ENCODE results near the gene ATL3.
A peak's percentile ranks its signal among the peaks of the same experiment; 100 is the strongest.
"Not testable (repeated sequence)": the region's sequence is repeated elsewhere in the genome, so short reads cannot be mapped to it uniquely, and the experiment has no call there.

The ATL3 gene

GRCh38 chr11:63682066-63683021 lies 11.2 kb upstream of the ATL3 start:
- no peak for DNase-seq (ENCODE audit: low read depth in 2 of 3, low spot score in 2 of 3)

GRCh38 chr11:63681321-63682065 lies 10.3 kb upstream of the ATL3 start, which contains the start of gene RTN3:
RTN3 (plus strand) TSS chr11:63681500; CDS start chr11:63681637, 137 bp downstream.
- DNase-seq (ENCODE audit: low read depth in 2 of 3, low spot score in 2 of 3): peak; percentile 92 to 99 (median 94)

- no peak for DNase-seq (ENCODE audit: low read depth in 2 of 3, low spot score in 2 of 3)
These were observed 9.7 kb upstream of the ATL3 start for GRCh38 chr11:63680834-63681320.

GRCh38 chr11:63673579-63673978 lies 2.4 kb upstream of the ATL3 start:
- DNase-seq (ENCODE audit: low read depth in 2 of 3, low spot score in 2 of 3): no peak

- no peak for DNase-seq (ENCODE audit: low read depth in 2 of 3, low spot score in 2 of 3)
These were observed 1.9 kb upstream of the ATL3 start for GRCh38 chr11:63672936-63673539.

- DNase-seq (ENCODE audit: low read depth in 2 of 3, low spot score in 2 of 3): no peak
These were observed 934 bp upstream of the ATL3 start for GRCh38 chr11:63672156-63672463.

GRCh38 chr11:63670433-63671321 lies 499 bp downstream of the ATL3 start:
- DNase-seq (ENCODE audit: low read depth in 2 of 3, low spot score in 2 of 3): peak in 2 of 3 experiments; percentile 6 to 12

- no peak for DNase-seq (ENCODE audit: low read depth in 2 of 3, low spot score in 2 of 3)
These were observed 1.1 kb downstream of the ATL3 start for GRCh38 chr11:63670096-63670432.

GRCh38 chr11:63667995-63668795 lies 3.0 kb downstream of the ATL3 start:
- no peak for DNase-seq (ENCODE audit: low read depth in 2 of 3, low spot score in 2 of 3)

- no peak for DNase-seq (ENCODE audit: low read depth in 2 of 3, low spot score in 2 of 3)
These were observed 4.3 kb downstream of the ATL3 start for GRCh38 chr11:63666874-63667273.

- no peak for DNase-seq (ENCODE audit: low read depth in 2 of 3, low spot score in 2 of 3)
These were observed 7.4 kb downstream of the ATL3 start for GRCh38 chr11:63663809-63664208.

- no peak for DNase-seq (ENCODE audit: low read depth in 2 of 3, low spot score in 2 of 3)
These were observed 10.2 kb downstream of the ATL3 start for GRCh38 chr11:63660972-63661371.

- DNase-seq (ENCODE audit: low read depth in 2 of 3, low spot score in 2 of 3): no peak
These were observed 18.5 kb downstream of the ATL3 start for GRCh38 chr11:63652671-63653070.

GRCh38 chr11:63643205-63643604 lies 28.0 kb downstream of the ATL3 start:
- DNase-seq (ENCODE audit: low read depth in 2 of 3, low spot score in 2 of 3): no peak

GRCh38 chr11:63641727-63642126 lies 29.4 kb downstream of the ATL3 start:
- DNase-seq (ENCODE audit: low read depth in 2 of 3, low spot score in 2 of 3): no peak

- no peak for DNase-seq (ENCODE audit: low read depth in 2 of 3, low spot score in 2 of 3)
These were observed 31.9 kb downstream of the ATL3 start for GRCh38 chr11:63639199-63639832.

- DNase-seq (ENCODE audit: low read depth in 2 of 3, low spot score in 2 of 3): not testable (repeated sequence)
These were observed 32.7 kb downstream of the ATL3 start for GRCh38 chr11:63638436-63638835.

GRCh38 chr11:63635762-63636465 lies 35.3 kb downstream of the ATL3 start:
- peak in 1 of 3 experiments; percentile 36 for DNase-seq (ENCODE audit: low read depth in 2 of 3, low spot score in 2 of 3)

- DNase-seq (ENCODE audit: low read depth in 2 of 3, low spot score in 2 of 3): no peak
These were observed 41.8 kb downstream of the ATL3 start for GRCh38 chr11:63629426-63629825.

Measured in activated CD8-positive, alpha-beta memory T cell treated with anti-CD3 and anti-CD28 coated beads for 48 hours (primary cell).